HEK293T (cell line): ENCODE results near the gene UTF1.

ENCODE experiments used
- ARNT ChIP-seq: fragments of 450-650 bp; IDR thresholded peaks from 2 replicates; pipeline ENCODE4 v1.6.1; 2017; ENCODE audit warnings: mild to moderate bottlenecking
- FOXM1 ChIP-seq: fragments of 450-650 bp; IDR thresholded peaks from 2 replicates; pipeline ENCODE4 v1.6.1; 2017; ENCODE audit warnings: mild to moderate bottlenecking, borderline replicate concordance
- LEF1 ChIP-seq: fragments of 450-650 bp; IDR thresholded peaks from 2 replicates; pipeline ENCODE4 v1.6.1; 2017; ENCODE audit warnings: mild to moderate bottlenecking, borderline replicate concordance
- NFRKB ChIP-seq: fragments of 450-650 bp; IDR thresholded peaks from 2 replicates; pipeline ENCODE4 v1.6.1; 2016; ENCODE audit warnings: mild to moderate bottlenecking, moderate library complexity
- SP1 ChIP-seq: fragments of 450-650 bp; IDR thresholded peaks from 2 replicates; pipeline ENCODE4 v1.6.1; 2017
- SUZ12 ChIP-seq: fragments of 450-650 bp; IDR thresholded peaks from 2 replicates; pipeline ENCODE4 v1.6.1; 2016; ENCODE audit warnings: mild to moderate bottlenecking
- ZNF384 ChIP-seq: fragments of 450-650 bp; IDR thresholded peaks from 2 replicates; pipeline ENCODE4 v1.6.1; 2016
- TF ChIP-seq, protein P1 (sequence below): fragments of 450-650 bp; IDR thresholded peaks from 2 replicates; pipeline ENCODE4 v1.6.1; 2016

DNA sequence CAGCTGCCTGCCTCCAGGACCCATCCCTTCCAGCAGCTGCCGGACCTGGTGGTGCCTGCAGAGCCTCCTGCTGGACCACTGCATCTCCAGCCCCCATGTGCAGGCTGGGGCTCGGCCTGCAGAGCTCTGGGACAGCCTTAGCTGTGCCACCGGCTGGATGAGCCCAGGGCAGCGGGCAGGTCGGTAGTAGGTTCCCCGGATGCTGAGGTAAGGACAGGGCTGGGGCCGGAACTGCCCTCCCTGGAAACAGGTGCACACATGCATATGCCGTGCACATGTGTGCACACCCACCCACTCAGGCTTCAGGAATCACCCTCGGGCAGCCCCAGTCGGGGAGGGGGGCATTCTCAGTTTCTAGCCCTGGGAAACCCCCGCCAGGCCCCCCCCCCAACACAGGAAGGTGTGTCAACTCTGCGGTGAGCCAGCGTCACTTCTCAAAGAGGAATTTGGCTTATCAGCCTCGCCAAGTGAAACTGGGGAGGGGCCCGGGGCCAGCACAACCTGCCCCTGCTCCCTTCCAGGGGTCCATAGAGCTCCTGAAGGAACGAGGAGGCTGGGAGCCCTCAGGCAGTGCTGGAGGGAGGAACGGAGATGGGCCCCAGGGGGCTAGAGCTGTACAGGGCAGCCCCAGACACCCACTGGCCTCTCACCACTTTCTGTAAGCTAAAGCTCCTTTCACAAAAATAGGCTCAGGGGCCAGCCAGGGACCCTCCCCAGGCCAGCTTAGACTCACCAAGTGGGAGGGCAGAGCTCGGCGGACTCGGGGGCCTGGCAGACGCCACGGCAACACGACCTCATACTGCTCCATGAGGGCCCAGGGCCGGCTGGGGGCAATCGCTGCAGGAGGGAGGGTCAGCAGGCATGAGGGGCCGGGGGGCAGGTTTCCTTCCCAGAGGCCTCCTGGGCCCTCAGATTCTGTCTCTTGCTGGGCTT lies 45.0 kb downstream of the UTF1 start:
- TF ChIP-seq NFRKB (no peak), ARNT (no peak), SP1 (no peak), ZNF384 (no peak), SUZ12 (no peak), LEF1 (no peak), FOXM1 (no peak)
- TF ChIP-seq, protein P1, sequence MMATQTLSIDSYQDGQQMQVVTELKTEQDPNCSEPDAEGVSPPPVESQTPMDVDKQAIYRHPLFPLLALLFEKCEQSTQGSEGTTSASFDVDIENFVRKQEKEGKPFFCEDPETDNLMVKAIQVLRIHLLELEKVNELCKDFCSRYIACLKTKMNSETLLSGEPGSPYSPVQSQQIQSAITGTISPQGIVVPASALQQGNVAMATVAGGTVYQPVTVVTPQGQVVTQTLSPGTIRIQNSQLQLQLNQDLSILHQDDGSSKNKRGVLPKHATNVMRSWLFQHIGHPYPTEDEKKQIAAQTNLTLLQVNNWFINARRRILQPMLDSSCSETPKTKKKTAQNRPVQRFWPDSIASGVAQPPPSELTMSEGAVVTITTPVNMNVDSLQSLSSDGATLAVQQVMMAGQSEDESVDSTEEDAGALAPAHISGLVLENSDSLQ: no peak
